HCT116 (cell line): ENCODE data around the gene DHRS4. TPM values are rescaled to one million over a fixed set of nuclear protein-coding genes. Genes with fewer than 3 reads are reported as not detected.

ENCODE experiments used
- ATAC-seq: fragments of 200-7000 bp; cut with Tn5 transposase; 2 replicates; pipeline ENCODE4 v1.9.1; 2020; ENCODE audit warnings: mild to moderate bottlenecking, moderate library complexity
- BruUV-seq: library from RNA; stranded (reverse); fragments of 400-500 nt; replicated peaks from 2 replicates; lab custom pipeline; 2021; lab: Mats Ljungman, UMichigan
- CTCF ChIA-PET: fragments of 300-600 bp; sonication (Branson Sonifier 250); formaldehyde crosslinking; loops from one replicate; lab custom pipeline; 2021; ENCODE audit warnings: antibody characterized with exemption; lab: Charles Lee
- POLR2A ChIA-PET: fragments of 300-600, 350-600 bp; sonication (Branson Sonifier 250); formaldehyde crosslinking; loops from one replicate; lab custom pipeline; 2021; ENCODE audit warnings: antibody characterized with exemption; lab: Charles Lee
- RAD21 ChIA-PET, 2 experiments: fragments of 300-600 bp; sonication (Branson Sonifier 250); formaldehyde crosslinking; loops; one replicate each; lab custom pipeline; 2023; ENCODE audit warnings: low total read pairs in 2 of 2; ENCODE audit not compliant: uncharacterized antibody in 2 of 2, unreplicated experiment in 2 of 2, low non-redundant PET in 1 of 2; lab: Charles Lee
- DNase-seq: peaks from one replicate; pipeline ENCODE4 v3.0.0-alpha.2; 2010; ENCODE audit warnings: low read depth, low spot score
- H2AFZ ChIP-seq: fragments of 200-600 bp; shearing (Covaris generic), sonication (generic); 2 replicates; pipeline ENCODE4 v1.6.1; 2017; ENCODE audit warnings: low read depth, mixed run types, mixed read lengths, antibody characterized with exemption, low read length; ENCODE audit not compliant: poor library complexity, severe bottlenecking
- H3K27ac ChIP-seq: 2 replicates; pipeline ENCODE4 v1.5.1; 2012; ENCODE audit warnings: low read depth, low read length
- H3K27me3 ChIP-seq: fragments of 200-600 bp; sonication (generic); 2 replicates; pipeline ENCODE4 v1.6.1; 2016; ENCODE audit warnings: mixed run types, low read length, mixed read lengths; ENCODE audit not compliant: insufficient read depth
- H3K36me3 ChIP-seq, 2 experiments: fragments of 200-500 bp in 1 of 2; fragments of 200-600 bp in 1 of 2; sonication (Bioruptor generic) in 1 of 2; sonication (generic) in 1 of 2; 2 replicates each; pipeline versions ENCODE4 v1.5.1 to v1.6.1; 2014 to 2016; ENCODE audit warnings: low read length in 2 of 2, inconsistent platforms in 1 of 2, mixed read lengths in 1 of 2, mixed run types in 1 of 2; ENCODE audit not compliant: insufficient read depth in 2 of 2, control insufficient read depth in 1 of 2
- H3K4me1 ChIP-seq, 2 experiments: fragments of 200-600 bp in 1 of 2; sonication (generic) in 1 of 2; 2 replicates each; pipeline versions ENCODE4 v1.5.1 to v1.6.1; 2012 to 2017; ENCODE audit warnings: low read length in 2 of 2, inconsistent platforms in 1 of 2, mild to moderate bottlenecking in 1 of 2, mixed read lengths in 1 of 2, mixed run types in 1 of 2, moderate library complexity in 1 of 2; ENCODE audit not compliant: insufficient read depth in 2 of 2, control insufficient read depth in 1 of 2
- H3K4me2 ChIP-seq: fragments of 200-600 bp; sonication (generic); 2 replicates; pipeline ENCODE4 v1.6.1; 2017; ENCODE audit warnings: mixed run types, low read length, mixed read lengths
- H3K4me3 ChIP-seq, 2 experiments: fragments of 200-600 bp in 1 of 2; sonication (generic) in 1 of 2; replicated peaks in 1 of 2; 2 replicates each; pipeline ENCODE4 v1.5.1; 2011 to 2016; ENCODE audit warnings: low read length in 2 of 2, control low read depth in 1 of 2, low read depth in 1 of 2, mild to moderate bottlenecking in 1 of 2, mixed read lengths in 1 of 2, mixed run types in 1 of 2
- H3K79me2 ChIP-seq: fragments of 200-600 bp; sonication (generic); 2 replicates; pipeline ENCODE4 v1.6.1; 2017; ENCODE audit warnings: mild to moderate bottlenecking, mixed run types, low read length, moderate library complexity, mixed read lengths; ENCODE audit not compliant: insufficient read depth
- H3K9ac ChIP-seq: fragments of 200-600 bp; sonication (generic); 2 replicates; pipeline ENCODE4 v1.6.1; 2016; ENCODE audit warnings: low read length, mixed read lengths
- H3K9me2 ChIP-seq: fragments of 200-600 bp; sonication (generic), shearing (Covaris generic); 2 replicates; pipeline ENCODE4 v1.6.1; 2017; ENCODE audit warnings: mixed run types, mild to moderate bottlenecking, moderate library complexity; ENCODE audit not compliant: insufficient read depth
- H3K9me3 ChIP-seq, 2 experiments: fragments of 200-500 bp in 1 of 2; fragments of 200-600 bp in 1 of 2; sonication (Bioruptor generic) in 1 of 2; sonication (generic) in 1 of 2; 2 replicates each; pipeline ENCODE4 v1.6.1; 2014 to 2017; ENCODE audit warnings: low read length in 2 of 2, mixed read lengths in 2 of 2, inconsistent platforms in 1 of 2, low read depth in 1 of 2, mild to moderate bottlenecking in 1 of 2, mixed run types in 1 of 2, moderate library complexity in 1 of 2; ENCODE audit not compliant: control insufficient read depth in 1 of 2, insufficient read depth in 1 of 2
- H4K20me1 ChIP-seq: fragments of 200-600 bp; sonication (generic), shearing (Covaris generic); 2 replicates; pipeline ENCODE4 v1.6.1; 2017; ENCODE audit warnings: mixed run types, mild to moderate bottlenecking, moderate library complexity; ENCODE audit not compliant: insufficient read depth
- ATF3 ChIP-seq: IDR thresholded peaks from 2 replicates; pipeline ENCODE4 v1.6.1; 2012
- CEBPB ChIP-seq: IDR thresholded peaks from 2 replicates; pipeline ENCODE4 v1.6.1; 2012; ENCODE audit warnings: low read depth
- CTCF ChIP-seq, 3 experiments: fragments of 200-600 bp in 1 of 3; sonication (generic) in 1 of 3; IDR thresholded peaks in 2 of 3; conservative IDR thresholded peaks in 1 of 3; 2 replicates each; pipeline ENCODE4 v1.5.1; 2012 to 2017; ENCODE audit warnings: low read depth in 2 of 3, low read length in 2 of 3, antibody characterized with exemption in 1 of 3, borderline replicate concordance in 1 of 3, control low read depth in 1 of 3, mild to moderate bottlenecking in 1 of 3, mixed read lengths in 1 of 3, mixed run types in 1 of 3, moderate library complexity in 1 of 3; ENCODE audit not compliant: insufficient read depth in 1 of 3
- ELF1 ChIP-seq: IDR thresholded peaks from 2 replicates; pipeline ENCODE4 v1.6.1; 2012; ENCODE audit warnings: low read depth, borderline replicate concordance
- EZH2 ChIP-seq: fragments of 200-600 bp; sonication (generic); IDR thresholded peaks from 2 replicates; pipeline ENCODE4 v1.6.1; 2017; ENCODE audit warnings: antibody characterized with exemption, mixed run types
- EZH2phosphoT487 ChIP-seq: fragments of 200-600 bp; IDR thresholded peaks from 2 replicates; pipeline ENCODE4 v1.6.1; 2018; ENCODE audit warnings: antibody characterized with exemption, borderline replicate concordance
- FOSL1 ChIP-seq: IDR thresholded peaks from 2 replicates; pipeline ENCODE4 v1.6.1; 2012; ENCODE audit warnings: low read depth
- MAX ChIP-seq: IDR thresholded peaks from 2 replicates; pipeline ENCODE4 v1.6.1; 2012
- POLR2A ChIP-seq: IDR thresholded peaks from 2 replicates; pipeline ENCODE4 v1.7.0; 2011; ENCODE audit warnings: borderline replicate concordance; ENCODE audit not compliant: insufficient read depth, insufficient read length; ENCODE audit errors: extremely low read depth
- POLR2AphosphoS5 ChIP-seq: IDR thresholded peaks from 2 replicates; pipeline ENCODE4 v1.6.1; 2011; ENCODE audit warnings: mild to moderate bottlenecking, low read depth, low read length, moderate library complexity
- YY1 ChIP-seq: IDR thresholded peaks from 2 replicates; pipeline ENCODE4 v1.6.1; 2011; ENCODE audit warnings: low read length, low read depth, moderate library complexity, mild to moderate bottlenecking; ENCODE audit not compliant: insufficient replicate concordance; ENCODE audit errors: extremely low read depth
- ZFX ChIP-seq: fragments of 450-650 bp; IDR thresholded peaks from 2 replicates; pipeline ENCODE4 v1.6.1; 2017
- intact Hi-C: fragments of 100-400 bp; cut with micrococcal nuclease; formaldehyde crosslinking; loops from 2 replicates; pipeline ENCODE4 v1.10.0; 2022
- total RNA-seq: library from RNA; stranded (reverse); gene quantifications from one replicate; pipeline ENCODE4 v1.2.1, GENCODE V29; 2021; ENCODE audit not compliant: unreplicated experiment

The DHRS4 gene
- total RNA-seq, 1 experiment from 2014 or later, result 21.8 TPM

- no peak for TF ChIP-seq EZH2
- TF ChIP-seq, all 23 proteins: peak for 0
These were observed 21.8 kb upstream of the DHRS4 start (continued) for GRCh38 chr14:23931721-23932289.

GRCh38 chr14:23932639-23933038 is 20.9 kb upstream of the DHRS4 start:
- ChIA-PET POLR2A (no interaction called here), CTCF (no interaction called here), RAD21 (no interaction called here)
- DNase-seq (no peak), ATAC-seq (no peak)
- H3K36me3 ChIP-seq, result no peaks in the 10 kb centered on the region
- no TSS peak for BruUV-seq
- H3K9me3 ChIP-seq, result no peaks in the 10 kb centered on the region
- no peak overlapping the region for H3K4me2 ChIP-seq
- intact Hi-C loops, result no loop called here
- H3K4me1 ChIP-seq, result no peaks in the 10 kb centered on the region
- H3K27me3 ChIP-seq, result no peaks in the 10 kb centered on the region
- H3K4me3 ChIP-seq, result no peak overlapping the region
- H4K20me1 ChIP-seq, result no peaks in the 10 kb centered on the region
- H3K9me2 ChIP-seq, result no peaks in the 10 kb centered on the region
- no peaks in the 10 kb centered on the region for H3K79me2 ChIP-seq
- H3K27ac ChIP-seq, result no peak overlapping the region
- H2AFZ ChIP-seq, result no peak overlapping the region
- no peak overlapping the region for H3K9ac ChIP-seq
- TF ChIP-seq ATF3 (no peak), YY1 (no peak), ELF1 (no peak), CEBPB (no peak), MAX (no peak), POLR2AphosphoS5 (no peak), CTCF (IDR thresholded peaks at IDR 0.05 in 2 of 3, conservative IDR thresholded peaks at IDR 0.05 in 1 of 3; ENCODE audit: borderline replicate concordance in 1 of 3, insufficient read depth in 1 of 3, low read depth in 2 of 3, low read length in 2 of 3) (no peak), ZFX (no peak), EZH2phosphoT487 (no peak), FOSL1 (no peak), EZH2 (no peak), POLR2A (no peak)
